ENCODE measurements around the gene RAPH1.

RAPH1 gene

GRCh38 chr2:203492965-203493364 lies 42.1 kb downstream of the RAPH1 start:
- DNase-seq (ENCODE audit: low read depth, low spot score), result no peak
- ChIA-PET CTCF (interaction anchor here (1.0 to 1.5 kb wide), 2 partner anchors 322 to 323 kb away, joined by 3 read pairs; no protein-coding TSS in a partner anchor), POLR2A (no interaction called here)
- no peak for TF ChIP-seq CTCF (IDR thresholded peaks at IDR 0.05; ENCODE audit: insufficient read depth, low read length, missing control alignments)
- H3K4me3 ChIP-seq (ENCODE audit: low read depth, low read length), result no peak overlapping the region

- no peak overlapping the region for H3K4me3 ChIP-seq (ENCODE audit: low read depth, low read length)
- ChIA-PET POLR2A (no interaction called here), CTCF (no interaction called here)
- no peak for TF ChIP-seq CTCF (IDR thresholded peaks at IDR 0.05; ENCODE audit: insufficient read depth, low read length, missing control alignments)
- DNase-seq (ENCODE audit: low read depth, low spot score), result no peak
Observed at GRCh38 chr2:203490391-203490790, 44.7 kb downstream of the RAPH1 start.

GRCh38 chr2:203489531-203489930 lies 45.6 kb downstream of the RAPH1 start:
- CTCF ChIA-PET, result no interaction called here
- DNase-seq (ENCODE audit: low read depth, low spot score), result no peak
- H3K4me3 ChIP-seq (ENCODE audit: low read depth, low read length), result no peak overlapping the region
- POLR2A ChIA-PET, result no interaction called here
- TF ChIP-seq CTCF (IDR thresholded peaks at IDR 0.05; ENCODE audit: insufficient read depth, low read length, missing control alignments), result no peak

- ChIA-PET POLR2A (no interaction called here), CTCF (interaction anchor here (0.7 to 2.8 kb wide), 4 partner anchors 10 to 333 kb away, joined by 3 to 11 read pairs (median 6); no protein-coding TSS in a partner anchor)
- H3K4me3 ChIP-seq (ENCODE audit: low read depth, low read length), result no peak overlapping the region
- DNase-seq (ENCODE audit: low read depth, low spot score), result no peak
- peak; percentile 51 for TF ChIP-seq CTCF (IDR thresholded peaks at IDR 0.05; ENCODE audit: insufficient read depth, low read length, missing control alignments)
Observed at GRCh38 chr2:203484266-203485112, 50.6 kb downstream of the RAPH1 start.

- CTCF ChIA-PET, result interaction anchor here (1.1 kb wide), 1 partner anchor 26 kb away, joined by 3 read pairs; no protein-coding TSS in a partner anchor
- no peak overlapping the region for H3K4me3 ChIP-seq (ENCODE audit: low read depth, low read length)
- POLR2A ChIA-PET, result no interaction called here
- no peak for DNase-seq (ENCODE audit: low read depth, low spot score)
- TF ChIP-seq CTCF (IDR thresholded peaks at IDR 0.05; ENCODE audit: insufficient read depth, low read length, missing control alignments), result no peak
Observed at GRCh38 chr2:203480623-203481022, 54.5 kb downstream of the RAPH1 start.

GRCh38 chr2:203476881-203477280 lies 58.2 kb downstream of the RAPH1 start:
- H3K4me3 ChIP-seq (ENCODE audit: low read depth, low read length), result no peak overlapping the region
- ChIA-PET POLR2A (no interaction called here), CTCF (interaction anchor here (1.9 kb wide), 1 partner anchor 23 kb away, joined by 4 read pairs; no protein-coding TSS in a partner anchor)
- DNase-seq (ENCODE audit: low read depth, low spot score), result no peak
- TF ChIP-seq CTCF (IDR thresholded peaks at IDR 0.05; ENCODE audit: insufficient read depth, low read length, missing control alignments), result no peak
